HG03432 (cell line): ENCODE data around the gene STIM1.
A peak's percentile ranks its signal among the peaks of the same experiment; 100 is the strongest.
"Not testable (repeated sequence)": the region's sequence is repeated elsewhere in the genome, so short reads cannot be mapped to it uniquely, and the experiment has no call there.

ENCODE experiments used
- ATAC-seq: cut with Tn5 transposase; IDR thresholded peaks from one replicate; pipeline ENCODE4 v1.9.1; 2021; ENCODE audit warnings: mild to moderate bottlenecking, moderate library complexity; ENCODE audit not compliant: unreplicated experiment

The STIM1 gene

DNA sequence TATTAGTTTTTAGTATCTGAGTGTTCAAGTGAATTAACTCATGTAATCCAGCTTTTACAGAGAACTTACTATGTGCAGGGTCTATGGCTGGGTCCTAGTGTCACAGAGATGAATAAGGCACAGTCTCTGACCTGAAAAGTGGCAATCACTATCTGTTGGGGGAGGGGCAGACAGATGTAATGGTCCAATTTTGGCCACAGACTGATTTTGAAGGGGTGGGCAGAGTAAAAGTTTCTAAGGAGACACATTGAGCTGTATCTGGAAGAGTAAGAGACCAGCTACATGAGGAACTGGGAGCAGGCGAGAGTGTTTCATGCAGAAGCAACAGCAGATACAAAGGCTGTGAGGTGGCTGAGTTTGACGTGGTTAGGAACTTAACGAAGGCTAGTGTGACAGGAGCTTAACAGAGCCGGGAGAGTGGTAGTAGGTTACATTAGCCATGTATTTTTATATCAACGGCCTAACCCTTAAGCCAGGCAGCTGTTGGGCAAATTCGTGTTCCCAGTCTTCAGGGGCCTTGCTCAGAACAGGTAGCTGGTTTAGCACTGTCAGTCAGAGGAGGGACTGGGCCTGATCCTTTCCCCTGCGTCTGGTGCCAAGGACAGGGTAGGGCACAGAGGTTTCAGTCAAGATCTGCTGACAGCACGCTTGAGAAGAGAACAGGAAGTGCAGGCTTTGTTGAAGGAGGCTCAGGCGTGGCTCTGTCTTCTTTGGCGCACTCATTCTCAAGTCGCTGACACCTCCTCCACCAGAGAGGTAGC, 1.4 kb upstream of the STIM1 start:
- peak; percentile 40 for ATAC-seq

DNA sequence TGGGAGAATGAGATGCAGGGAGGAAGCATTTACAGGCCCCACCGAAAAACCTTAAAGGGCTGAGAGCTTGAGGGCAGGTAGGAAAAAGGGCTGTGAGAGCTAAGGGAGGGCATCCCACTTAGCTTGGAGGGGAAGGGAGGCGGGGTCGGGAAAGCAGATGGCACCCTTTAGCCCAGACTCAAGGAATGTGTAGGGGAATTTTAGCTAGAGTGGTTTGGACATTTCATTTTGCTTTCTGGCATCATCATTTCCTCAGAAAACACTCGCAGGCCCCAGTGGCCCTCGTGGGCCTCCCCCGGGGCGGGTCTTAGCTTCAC, 846 bp upstream of the STIM1 start:
- no peak for ATAC-seq

DNA sequence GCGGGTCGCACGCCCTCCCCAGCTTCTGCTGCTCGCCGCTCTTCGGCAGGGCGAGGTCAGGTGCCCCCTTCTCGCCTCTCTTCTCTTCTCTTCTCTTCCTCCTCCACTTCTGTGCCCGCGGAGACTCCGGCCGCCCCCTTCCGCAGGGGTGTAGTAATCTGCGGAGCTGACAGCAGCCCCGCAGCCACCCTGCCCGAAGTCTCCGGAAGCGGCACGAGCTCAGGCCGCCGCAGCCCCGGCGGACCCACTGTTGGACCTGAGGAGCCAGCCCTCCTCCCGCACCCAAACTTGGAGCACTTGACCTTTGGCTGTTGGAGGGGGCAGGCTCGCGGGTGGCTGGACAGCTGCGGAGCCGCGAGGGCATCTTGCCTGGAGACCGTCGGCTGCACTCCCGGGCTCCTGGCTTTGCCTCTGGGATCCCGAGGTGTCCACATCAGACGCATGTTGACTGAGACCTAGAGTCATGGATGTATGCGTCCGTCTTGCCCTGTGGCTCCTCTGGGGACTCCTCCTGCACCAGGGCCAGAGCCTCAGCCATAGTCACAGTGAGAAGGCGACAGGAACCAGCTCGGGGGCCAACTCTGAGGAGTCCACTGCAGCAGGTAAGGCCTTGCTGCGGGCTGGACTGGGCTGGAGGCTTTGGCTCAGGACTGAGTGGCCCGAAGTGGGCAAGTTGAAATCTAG, 486 bp downstream of the STIM1 start:
- ATAC-seq: peak; percentile 21

DNA sequence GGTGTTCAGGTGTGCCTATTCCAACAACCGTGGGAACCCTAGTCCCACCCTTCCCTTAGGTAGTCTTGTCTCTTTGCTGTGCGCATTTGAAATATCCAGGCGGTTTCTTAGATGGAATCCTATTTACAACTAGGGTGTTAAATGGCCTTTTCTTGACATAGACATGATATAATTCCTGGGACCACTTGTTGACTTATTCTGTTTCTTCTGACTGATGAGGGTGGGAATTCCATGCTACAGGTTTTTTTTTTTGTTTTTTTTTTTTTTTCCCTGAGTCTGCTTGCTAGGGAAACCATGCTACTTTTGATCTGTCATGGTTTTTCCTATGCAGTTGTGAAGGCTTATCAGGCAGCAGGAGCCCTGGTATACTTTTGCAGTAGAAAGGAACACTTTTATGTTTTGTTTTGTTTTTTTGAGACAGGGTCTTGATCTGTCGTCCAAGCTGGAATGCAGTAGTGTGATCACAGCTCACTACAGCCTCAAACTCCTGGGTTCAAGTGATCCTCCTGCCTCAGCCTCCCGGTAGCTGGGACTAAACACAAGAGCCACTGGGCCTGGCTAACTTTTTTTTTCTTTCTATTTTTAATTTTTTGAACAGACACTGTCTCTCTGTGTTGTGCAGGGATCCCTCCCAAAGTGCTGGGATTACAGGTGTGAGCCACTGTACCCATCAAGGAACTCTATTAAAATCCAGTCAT, 1.5 kb downstream of the STIM1 start:
- ATAC-seq: no peak

- no peak for ATAC-seq
Measured at GRCh38 chr11:3857628-3858027, 2.2 kb downstream of the STIM1 start.

DNA sequence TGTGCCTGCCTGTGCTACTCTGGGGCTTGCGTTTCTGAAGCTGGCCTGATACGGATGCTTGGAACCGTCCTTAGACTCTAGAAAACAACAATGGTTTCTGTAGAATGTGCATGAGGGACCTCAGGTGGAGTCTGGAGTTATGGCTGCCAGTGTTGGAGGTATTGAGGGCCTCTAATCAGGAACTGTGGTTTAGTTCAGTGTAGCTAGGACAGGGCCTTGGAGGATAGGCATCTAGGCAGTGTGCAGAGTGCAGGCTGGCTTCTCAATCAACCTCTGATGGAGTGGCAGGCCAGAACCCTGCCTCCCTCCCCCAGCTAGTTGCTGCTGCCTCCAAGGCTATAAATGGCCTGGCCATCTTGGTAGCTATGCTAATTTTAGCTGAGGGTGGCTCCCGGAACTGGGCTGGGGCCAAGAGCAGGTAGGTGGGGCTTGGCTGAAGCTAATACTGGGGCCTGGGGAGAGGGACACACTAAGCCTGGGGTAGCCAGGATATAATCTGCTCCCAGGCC, 4.0 kb downstream of the STIM1 start:
- ATAC-seq: peak; percentile 27

GRCh38 chr11:3860375-3860774, 4.9 kb downstream of the STIM1 start:
- no peak for ATAC-seq

GRCh38 chr11:3860898-3861393, 5.5 kb downstream of the STIM1 start:
- ATAC-seq: not testable (repeated sequence)

- ATAC-seq: no peak
Measured at GRCh38 chr11:3861683-3862082, 6.2 kb downstream of the STIM1 start.

DNA sequence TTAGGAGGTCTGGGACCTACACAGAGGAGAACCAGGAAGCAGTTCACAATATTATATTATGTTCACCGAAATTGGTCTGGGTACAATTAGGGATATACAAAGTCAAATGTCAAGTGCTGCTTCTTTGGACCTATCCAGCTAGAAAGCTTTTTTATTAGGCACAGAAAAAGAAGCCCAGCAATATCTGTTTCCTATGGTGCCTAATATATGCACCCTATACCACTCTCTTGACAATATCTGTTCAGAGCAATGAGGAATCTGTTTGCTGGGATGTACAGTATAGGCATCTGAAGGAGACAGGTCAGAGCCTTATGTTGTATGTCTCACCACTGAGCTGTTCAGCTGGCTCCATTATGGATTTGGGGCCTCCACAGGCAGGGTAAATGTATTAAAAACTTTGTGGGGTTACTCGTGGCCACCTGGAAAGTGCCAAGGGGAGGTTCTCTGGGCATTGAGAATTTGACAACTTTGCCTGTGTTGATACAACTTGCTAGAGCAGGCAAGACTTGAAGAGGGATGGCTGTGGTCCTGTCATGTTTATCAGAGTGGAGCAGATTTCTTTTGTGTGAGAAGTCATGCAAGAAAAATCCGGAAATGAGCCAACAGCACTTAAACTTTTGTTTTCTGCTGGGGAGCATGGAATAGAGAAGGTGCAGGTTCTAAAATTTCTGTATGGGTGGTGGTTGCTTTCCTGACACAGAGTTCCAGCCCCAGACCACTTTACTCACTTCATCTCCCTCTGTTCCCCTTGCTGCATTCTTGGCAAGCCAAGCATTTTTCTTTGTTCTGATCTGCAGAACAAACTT, 10.1 kb downstream of the STIM1 start:
- peak; percentile 34 for ATAC-seq

- ATAC-seq: no peak
Measured at GRCh38 chr11:3866206-3866605, 10.7 kb downstream of the STIM1 start.

DNA sequence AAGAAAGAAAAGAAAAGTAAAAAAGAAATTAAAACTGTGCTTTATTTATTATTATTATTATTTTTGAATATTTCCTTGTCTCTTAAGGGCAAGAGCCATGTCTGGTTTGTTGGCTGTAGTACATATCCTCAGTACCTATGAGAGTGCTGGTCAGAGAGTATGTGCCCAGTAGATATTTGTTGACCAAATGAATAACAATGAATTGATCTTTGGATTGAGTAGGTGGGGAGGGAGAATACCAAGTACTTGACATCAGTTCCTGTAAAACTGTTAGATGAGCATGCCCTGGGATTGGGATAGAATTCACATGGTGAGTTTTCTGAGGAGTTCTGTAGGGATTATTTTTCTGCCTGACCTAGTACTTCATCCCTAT, 11.4 kb downstream of the STIM1 start:
- no peak for ATAC-seq

DNA sequence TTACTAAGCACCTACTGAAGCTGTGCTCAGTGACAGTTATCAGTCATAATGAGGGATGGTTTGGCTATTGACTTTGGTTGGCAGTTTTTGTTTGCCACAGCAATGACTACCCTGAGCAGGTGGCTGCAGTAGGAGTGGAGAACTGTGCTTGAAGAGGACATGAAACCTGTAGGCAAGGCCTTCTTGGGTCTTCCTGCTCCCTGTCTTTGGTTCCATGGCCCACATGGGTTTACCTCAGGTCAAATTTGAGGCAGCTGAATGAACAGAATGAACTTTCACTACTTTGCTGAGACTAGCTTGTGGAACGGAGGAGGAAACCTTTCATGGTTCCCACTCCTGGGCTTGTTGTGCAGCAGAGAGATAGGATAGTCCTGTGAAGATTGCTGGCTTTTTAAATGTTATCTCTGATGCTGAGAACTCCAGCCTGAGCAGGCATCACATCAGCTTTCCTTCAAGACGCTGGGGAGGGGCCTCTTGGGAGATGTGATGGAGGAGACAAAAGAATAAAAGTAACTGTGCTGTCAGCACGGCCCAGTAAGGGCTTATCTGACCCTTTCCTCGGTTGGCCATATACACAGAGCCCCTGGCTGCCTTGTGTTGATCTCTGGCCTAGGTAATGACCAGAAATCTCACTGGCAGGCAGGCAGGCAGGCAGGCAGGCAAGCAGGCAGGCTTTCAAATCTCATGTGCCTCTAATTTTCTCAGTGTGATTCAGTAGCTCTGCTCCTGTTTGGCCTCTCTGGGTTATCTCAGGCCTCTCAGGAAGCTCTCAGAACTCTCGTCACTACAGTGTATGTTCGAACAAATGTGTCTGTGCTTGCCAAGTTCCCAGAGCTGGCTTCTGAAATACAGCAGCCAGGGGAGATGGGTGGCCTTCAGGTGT, 12.0 kb downstream of the STIM1 start:
- ATAC-seq: peak; percentile 67

GRCh38 chr11:3873712-3874349, 18.4 kb downstream of the STIM1 start:
- no peak for ATAC-seq

GRCh38 chr11:3876613-3877012, 21.1 kb downstream of the STIM1 start:
- no peak for ATAC-seq

GRCh38 chr11:3877364-3878257, 22.1 kb downstream of the STIM1 start:
- ATAC-seq: no peak

DNA sequence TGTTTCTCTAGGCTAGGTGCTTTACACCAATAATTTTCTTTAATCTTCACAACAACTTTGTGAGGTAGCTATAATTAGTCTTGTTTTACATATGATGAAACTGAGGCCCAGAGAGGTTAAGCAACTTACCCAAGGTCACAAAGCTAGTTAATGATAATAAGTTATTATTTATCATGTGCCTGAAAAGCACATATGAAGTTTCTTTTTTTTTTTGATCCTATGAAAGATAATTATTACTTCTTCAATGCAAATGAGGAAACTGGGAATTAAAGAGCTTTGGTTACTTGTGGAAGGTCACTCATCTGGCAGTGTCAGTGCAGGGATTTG, 22.8 kb downstream of the STIM1 start:
- ATAC-seq: no peak

GRCh38 chr11:3879216-3879966, 23.9 kb downstream of the STIM1 start:
- ATAC-seq: peak; percentile 53
